Activated gamma-delta T cell treated with Interleukin-2 at 50 U/mL for 16 hours (primary cell): ENCODE data around the gene IFT122.

Source experiments
- DNase-seq: peaks from one replicate; pipeline ENCODE4 v3.0.0-alpha.2; 2020

IFT122 gene

DNA sequence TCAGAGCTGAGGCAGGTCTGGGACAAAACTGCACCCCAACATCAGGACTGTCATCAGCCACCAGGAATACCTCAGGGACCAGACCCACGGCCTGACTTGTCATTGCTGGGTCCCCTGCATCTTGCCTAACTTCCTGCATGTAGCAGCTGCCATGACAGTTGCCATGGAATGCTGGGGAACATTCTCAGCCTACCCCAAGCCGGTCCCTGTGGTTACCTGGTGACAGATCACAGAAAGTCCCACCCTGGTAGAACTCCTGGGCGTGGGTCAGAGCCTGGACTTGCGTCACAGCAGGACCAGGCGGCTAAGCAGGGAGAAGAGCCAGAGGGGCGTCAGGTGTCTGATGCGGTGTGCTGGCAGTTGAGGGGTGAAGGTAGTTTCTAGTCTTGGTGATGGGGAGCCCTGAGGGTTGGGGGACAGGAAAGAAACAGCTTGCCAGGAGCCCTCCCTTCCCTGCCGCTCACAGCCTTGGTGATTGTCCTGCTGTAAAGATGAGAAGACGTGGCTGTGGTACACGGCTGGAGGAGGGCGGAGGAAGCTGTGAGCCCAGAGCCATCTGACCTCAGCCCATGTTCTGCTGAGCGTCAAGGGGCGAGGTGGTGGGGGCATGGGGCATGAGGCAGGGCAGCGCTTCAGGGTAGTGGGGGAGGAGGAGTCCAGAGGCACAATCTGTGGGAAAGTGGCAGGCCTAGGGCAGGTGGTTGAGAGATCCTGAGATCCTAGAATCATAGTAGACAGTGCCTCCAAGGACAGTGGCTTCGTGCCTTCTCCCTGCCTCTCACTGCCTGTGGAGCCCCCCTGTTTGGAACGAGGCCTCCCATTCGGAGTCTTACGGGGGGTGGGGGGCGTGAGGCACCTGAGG lies 108.3 kb downstream of the IFT122 start:
- DNase-seq, result no peak

GRCh38 chr3:129549006-129549800 lies 109.2 kb downstream of the IFT122 start:
- DNase-seq, result no peak

- no peak for DNase-seq
Observed at GRCh38 chr3:129549805-129550204, 109.8 kb downstream of the IFT122 start.

GRCh38 chr3:129552287-129553050 lies 112.4 kb downstream of the IFT122 start:
- no peak for DNase-seq

- no peak for DNase-seq
Observed at GRCh38 chr3:129553171-129553570, 113.1 kb downstream of the IFT122 start.

DNA sequence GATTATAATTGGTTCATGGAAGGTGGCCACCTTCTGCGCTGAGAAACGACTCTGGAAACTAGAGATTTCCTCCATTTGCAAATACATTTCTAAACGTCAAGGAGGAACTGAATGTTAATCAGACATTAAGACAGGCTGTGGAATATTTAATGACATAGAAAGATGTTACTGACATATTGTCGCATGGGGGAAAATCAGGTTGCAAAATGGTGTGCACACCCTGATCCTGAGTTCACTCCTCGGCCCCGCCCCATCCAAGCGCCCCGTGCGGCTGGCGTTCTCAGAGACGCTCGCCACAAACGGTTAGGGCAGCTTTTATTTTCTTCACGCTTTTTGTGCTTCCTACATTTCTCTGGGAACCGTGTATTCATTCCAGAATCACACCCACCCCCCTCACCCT lies 113.7 kb downstream of the IFT122 start:
- no peak for DNase-seq

DNA sequence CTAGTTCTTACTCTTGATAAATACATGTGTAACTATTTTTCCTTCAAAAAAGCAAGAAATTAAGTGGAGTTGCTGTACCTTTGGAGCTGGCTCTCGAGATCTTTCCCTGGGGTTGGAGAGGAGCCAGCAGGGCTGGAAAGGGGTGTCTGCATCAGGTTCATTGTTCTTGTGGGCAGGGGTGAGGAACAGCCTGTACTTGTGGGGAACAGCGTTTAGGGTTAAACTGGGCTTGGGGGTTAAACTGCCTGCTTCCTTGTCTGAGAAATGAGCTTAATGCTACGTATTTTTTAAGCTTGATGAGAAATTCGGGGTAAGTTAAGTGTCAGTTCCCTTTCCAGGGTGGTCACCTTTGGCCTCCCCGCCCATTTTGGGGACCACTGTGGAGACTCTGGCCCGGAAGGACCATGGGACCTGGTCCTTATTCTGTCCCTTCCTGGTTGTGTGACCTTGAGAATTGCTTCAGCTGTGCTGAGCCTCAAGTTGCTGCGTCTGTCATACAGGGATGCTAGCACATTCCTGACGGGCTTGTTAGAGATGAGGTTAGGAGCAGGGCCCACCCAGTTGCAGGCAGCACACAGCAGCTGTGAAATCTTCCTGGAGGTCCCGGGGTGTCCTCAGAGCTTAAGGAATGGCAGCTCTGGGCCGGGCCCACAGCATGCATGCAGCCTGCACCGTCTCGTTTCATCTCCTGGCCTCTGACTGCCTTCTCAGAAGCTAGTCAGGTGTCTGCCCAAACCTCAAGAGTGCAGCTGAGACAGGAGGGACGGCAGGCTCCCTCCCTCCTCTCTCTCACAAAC lies 114.5 kb downstream of the IFT122 start:
- DNase-seq, result no peak

GRCh38 chr3:129555153-129555550 lies 115.1 kb downstream of the IFT122 start:
- no peak for DNase-seq

GRCh38 chr3:129555616-129556357 lies 115.8 kb downstream of the IFT122 start:
- DNase-seq, result no peak

- DNase-seq, result no peak
Observed at GRCh38 chr3:129556358-129556695, 116.3 kb downstream of the IFT122 start.

GRCh38 chr3:129556890-129557547 lies 117.0 kb downstream of the IFT122 start:
- no peak for DNase-seq

- no peak for DNase-seq
Observed at GRCh38 chr3:129557548-129557894, 117.5 kb downstream of the IFT122 start.

GRCh38 chr3:129558081-129558771 lies 118.2 kb downstream of the IFT122 start:
- no peak for DNase-seq

GRCh38 chr3:129558772-129559564 lies 118.9 kb downstream of the IFT122 start:
- no peak for DNase-seq

- no peak for DNase-seq
Observed at GRCh38 chr3:129559565-129560079, 119.6 kb downstream of the IFT122 start.

- no peak for DNase-seq
Observed at GRCh38 chr3:129560269-129560787, 120.3 kb downstream of the IFT122 start.

GRCh38 chr3:129560911-129561594 lies 121.0 kb downstream of the IFT122 start:
- DNase-seq, result no peak

DNA sequence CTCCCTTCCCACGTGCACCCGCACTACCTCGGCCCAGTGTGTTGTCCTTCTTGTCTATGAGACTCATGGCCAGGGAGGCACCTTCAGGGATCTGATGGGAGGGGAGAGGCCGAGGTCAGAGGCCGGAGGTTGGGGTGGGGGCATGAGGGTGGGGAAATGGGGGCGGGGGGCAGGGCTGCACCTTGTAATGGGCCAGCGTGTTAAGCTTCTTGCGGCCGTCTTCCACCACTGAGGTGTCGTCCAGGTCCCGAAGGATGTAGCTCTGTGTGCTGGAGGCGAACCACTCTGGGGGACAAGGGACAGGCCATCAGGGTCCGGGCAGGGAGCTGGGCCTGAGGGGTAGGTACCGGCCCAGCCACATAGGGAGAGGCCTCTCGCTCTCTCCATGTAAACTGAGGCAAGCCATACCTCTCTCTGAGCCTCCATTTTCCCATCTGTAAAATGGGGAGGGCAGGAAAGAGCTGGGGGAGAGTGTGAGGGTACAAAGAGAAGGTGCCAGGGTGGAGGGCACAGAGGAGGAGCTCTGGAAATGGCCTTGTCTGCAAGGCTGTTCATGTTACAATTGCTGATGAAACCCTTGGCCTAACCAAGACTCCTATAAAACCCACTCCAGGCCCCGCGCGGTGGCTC lies 121.7 kb downstream of the IFT122 start:
- DNase-seq, result no peak
